GM12878 (cell line): ENCODE data around the gene RFX3. TPM values are rescaled to one million over a fixed set of nuclear protein-coding genes. Genes with fewer than 3 reads are reported as not detected.

Experiments used
- ATAC-seq: fragments of 200-7000 bp; cut with Tn5 transposase; 3 replicates; pipeline ENCODE4 v1.9.1; 2020; ENCODE audit warnings: mild to moderate bottlenecking, moderate library complexity
- BruUV-seq: library from RNA; stranded (reverse); fragments of 400-500 nt; replicated peaks from 2 replicates; lab custom pipeline; 2021; lab: Mats Ljungman, UMichigan
- CTCF ChIA-PET: fragments of 300-600 bp; sonication (Branson Sonifier 250); formaldehyde crosslinking; extraction: SDS; loops from one replicate; lab custom pipeline; 2021; ENCODE audit warnings: inconsistent platforms; lab: Yijun Ruan, JAX
- POLR2A ChIA-PET: fragments of 350-600 bp; formaldehyde crosslinking; extraction: SDS; loops from one replicate; lab custom pipeline; 2021; ENCODE audit warnings: inconsistent platforms; lab: Charles Lee
- RAD21 ChIA-PET: fragments of 300-600 bp; sonication (Branson Sonifier 250); formaldehyde crosslinking; loops from one replicate; lab custom pipeline; 2023; ENCODE audit warnings: antibody characterized with exemption; ENCODE audit not compliant: unreplicated experiment; lab: Charles Lee
- SMC1A ChIA-PET: fragments of 300-600 bp; sonication (Branson Sonifier 250); formaldehyde crosslinking; loops from one replicate; lab custom pipeline; 2023; ENCODE audit not compliant: unreplicated experiment, uncharacterized antibody; lab: Charles Lee
- DNase-seq: peaks from one replicate; pipeline ENCODE4 v3.0.0-alpha.2; 2011; ENCODE audit warnings: low read depth, low spot score
- FAIRE-seq: peaks from 3 replicates; lab custom pipeline; 2011; peaks lifted over from hg19 to GRCh38; lab: Jason Lieb, UNC
- H2AFZ ChIP-seq: 2 replicates; pipeline ENCODE4 v1.6.0; 2011; ENCODE audit warnings: low read depth, low read length, control low read depth; ENCODE audit not compliant: control insufficient read depth
- H3K27ac ChIP-seq: 2 replicates; pipeline ENCODE4 v1.5.1; 2011; ENCODE audit warnings: control low read depth; ENCODE audit not compliant: control insufficient read depth, insufficient read depth
- H3K27me3 ChIP-seq, 2 experiments: replicated peaks in 1 of 2; 2 replicates each; pipeline versions ENCODE4 v1.6.0 to v1.6.1; 2011; ENCODE audit warnings: low read length in 1 of 2; ENCODE audit not compliant: control insufficient read depth in 2 of 2, insufficient read depth in 2 of 2
- H3K36me3 ChIP-seq, 2 experiments: 2 replicates each; pipeline ENCODE4 v1.5.1; 2011; ENCODE audit warnings: low read length in 1 of 2; ENCODE audit not compliant: control insufficient read depth in 2 of 2, insufficient read depth in 2 of 2
- H3K4me1 ChIP-seq: 2 replicates; pipeline ENCODE4 v1.6.1; 2011; ENCODE audit warnings: mild to moderate bottlenecking, low read length, moderate library complexity, mixed read lengths; ENCODE audit not compliant: control insufficient read depth, insufficient read depth
- H3K4me2 ChIP-seq: 2 replicates; pipeline ENCODE4 v1.6.0; 2011; ENCODE audit warnings: control low read depth; ENCODE audit not compliant: control insufficient read depth, insufficient read depth
- H3K4me3 ChIP-seq: fragments of 200-600 bp; sonication (generic); 2 replicates; pipeline ENCODE4 v1.5.1; 2016
- H3K79me2 ChIP-seq: 2 replicates; pipeline ENCODE4 v1.6.0; 2011; ENCODE audit warnings: low read length; ENCODE audit not compliant: control insufficient read depth, insufficient read depth
- H3K9ac ChIP-seq: 2 replicates; pipeline ENCODE4 v1.8.0; 2011; ENCODE audit warnings: low read length, control low read depth, mixed read lengths; ENCODE audit not compliant: control insufficient read depth, insufficient read depth
- H3K9me3 ChIP-seq: replicated peaks from 3 replicates; pipeline ENCODE4 v1.5.1; 2011; ENCODE audit warnings: mild to moderate bottlenecking, low read length; ENCODE audit not compliant: control insufficient read depth, insufficient read depth
- H4K20me1 ChIP-seq: 2 replicates; pipeline ENCODE4 v1.6.0; 2011; ENCODE audit not compliant: control insufficient read depth, insufficient read depth
- RCOR1 ChIP-seq: conservative IDR thresholded peaks from 2 replicates; pipeline ENCODE4 v1.6.1; 2012; ENCODE audit warnings: low read depth, low read length, improper control_type of control experiment
- TAF1 ChIP-seq: IDR thresholded peaks from 2 replicates; pipeline ENCODE4 v1.6.1; 2011; ENCODE audit warnings: mild to moderate bottlenecking, low read depth, low read length, borderline replicate concordance
- TBL1XR1 ChIP-seq: IDR thresholded peaks from 2 replicates; pipeline ENCODE4 v1.6.1; 2012; ENCODE audit warnings: low read depth, low read length, improper control_type of control experiment
- ZSCAN29 ChIP-seq: fragments of 450-650 bp; IDR thresholded peaks from 2 replicates; pipeline ENCODE4 v1.6.1; 2017; ENCODE audit warnings: mild to moderate bottlenecking, moderate library complexity
- in situ Hi-C: fragments of 300-500 bp; cut with MboI; formaldehyde crosslinking; loops from 9 replicates; pipeline ENCODE4 v1.14.3; 2018; ENCODE audit warnings: mixed read lengths
- intact Hi-C: fragments of 100-400 bp; cut with micrococcal nuclease; formaldehyde crosslinking; loops from one replicate; pipeline ENCODE4 v1.14.2; 2022; ENCODE audit not compliant: unreplicated experiment
- polyA plus RNA-seq, 11 experiments: library from polyadenylated mRNA; depleted of rRNA in 4 of 11; unstranded in 6 of 11; stranded (reverse) in 5 of 11; fragments of >200 nt; fragmentation: Nextera tagmentation in 4 of 11; fragmentation: Illumina TruSeq in 1 of 11; extraction: Ambion mirVana in 4 of 11; extraction: Trizol in 1 of 11; gene quantifications; 1 replicate in 1 of 11; 2 replicates in 10 of 11; pipeline versions ENCODE4 v1.2.1 to v1.2.3, GENCODE V29; 2011 to 2016; ENCODE audit warnings: inconsistent platforms in 2 of 11, missing spikeins in 2 of 11, low read depth in 1 of 11
- total RNA-seq, 4 experiments: library from RNA; depleted of rRNA in 3 of 4; stranded (reverse); fragments of >200 nt in 3 of 4; fragmentation: Illumina TruSeq in 1 of 4; extraction: Trizol in 1 of 4; gene quantifications; 2 replicates each; pipeline versions ENCODE4 v1.2.1 to v1.2.3, GENCODE V29; 2013 to 2021
- TF ChIP-seq, protein P1 (sequence below): fragments of 450-650 bp; IDR thresholded peaks from 2 replicates; pipeline ENCODE4 v1.6.1; 2017; ENCODE audit warnings: mild to moderate bottlenecking, moderate library complexity
- TF ChIP-seq, protein P2 (sequence below), 3 experiments: IDR thresholded peaks in 2 of 3; conservative IDR thresholded peaks in 1 of 3; 2 replicates each; pipeline ENCODE4 v1.5.1; 2011; ENCODE audit warnings: low read depth in 3 of 3, low read length in 3 of 3, mild to moderate bottlenecking in 3 of 3, control low read depth in 2 of 3, moderate library complexity in 2 of 3, inconsistent platforms in 1 of 3, mixed read lengths in 1 of 3; ENCODE audit not compliant: control insufficient read depth in 2 of 3, insufficient read depth in 1 of 3; ENCODE audit errors: extremely low read depth in 1 of 3

RFX3 gene
- total and polyA plus RNA-seq, 10 of the 15 experiments (the other 5 are each of a cell fraction or from before 2014, with no cell fraction given), result 1.2 to 26.4 (median 6.7) TPM

DNA sequence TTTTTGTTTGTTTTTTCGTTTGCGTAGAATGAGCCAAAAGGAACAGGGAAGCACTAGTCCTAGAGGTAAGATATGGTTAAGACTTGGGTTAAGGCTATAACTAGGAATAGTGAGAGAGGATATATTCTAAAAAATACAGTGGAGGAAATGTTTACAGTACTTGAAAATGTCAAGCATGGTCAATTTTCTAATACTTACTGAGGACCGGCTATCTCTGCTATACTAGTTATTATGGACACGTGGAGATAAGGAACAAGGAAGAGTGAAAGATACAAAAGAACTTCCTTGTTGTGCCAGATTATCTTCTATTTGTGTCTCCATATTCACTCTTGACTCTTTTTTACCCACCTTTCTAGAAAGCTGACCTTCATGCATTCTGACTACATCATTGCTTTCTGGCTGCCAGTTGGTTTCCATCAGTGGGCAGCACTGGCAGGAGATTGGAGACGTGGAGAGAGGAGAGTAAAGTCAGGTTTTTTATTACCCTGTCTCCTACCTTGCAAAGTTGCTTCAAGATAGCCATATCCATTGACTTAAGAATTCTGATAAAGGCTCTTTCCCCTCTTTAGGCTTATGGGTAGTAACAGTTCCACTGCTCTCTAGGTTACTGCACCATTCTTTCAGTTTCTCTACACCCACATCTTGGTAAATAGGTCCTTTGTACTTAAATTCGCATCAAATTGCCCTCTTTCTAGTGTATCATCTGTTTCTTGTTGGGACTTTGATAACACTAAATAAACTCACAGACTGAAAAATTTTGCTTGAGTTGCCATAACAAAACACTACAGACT lies 9.0 kb upstream of the RFX3 start (continued):
- TF ChIP-seq, protein P1, sequence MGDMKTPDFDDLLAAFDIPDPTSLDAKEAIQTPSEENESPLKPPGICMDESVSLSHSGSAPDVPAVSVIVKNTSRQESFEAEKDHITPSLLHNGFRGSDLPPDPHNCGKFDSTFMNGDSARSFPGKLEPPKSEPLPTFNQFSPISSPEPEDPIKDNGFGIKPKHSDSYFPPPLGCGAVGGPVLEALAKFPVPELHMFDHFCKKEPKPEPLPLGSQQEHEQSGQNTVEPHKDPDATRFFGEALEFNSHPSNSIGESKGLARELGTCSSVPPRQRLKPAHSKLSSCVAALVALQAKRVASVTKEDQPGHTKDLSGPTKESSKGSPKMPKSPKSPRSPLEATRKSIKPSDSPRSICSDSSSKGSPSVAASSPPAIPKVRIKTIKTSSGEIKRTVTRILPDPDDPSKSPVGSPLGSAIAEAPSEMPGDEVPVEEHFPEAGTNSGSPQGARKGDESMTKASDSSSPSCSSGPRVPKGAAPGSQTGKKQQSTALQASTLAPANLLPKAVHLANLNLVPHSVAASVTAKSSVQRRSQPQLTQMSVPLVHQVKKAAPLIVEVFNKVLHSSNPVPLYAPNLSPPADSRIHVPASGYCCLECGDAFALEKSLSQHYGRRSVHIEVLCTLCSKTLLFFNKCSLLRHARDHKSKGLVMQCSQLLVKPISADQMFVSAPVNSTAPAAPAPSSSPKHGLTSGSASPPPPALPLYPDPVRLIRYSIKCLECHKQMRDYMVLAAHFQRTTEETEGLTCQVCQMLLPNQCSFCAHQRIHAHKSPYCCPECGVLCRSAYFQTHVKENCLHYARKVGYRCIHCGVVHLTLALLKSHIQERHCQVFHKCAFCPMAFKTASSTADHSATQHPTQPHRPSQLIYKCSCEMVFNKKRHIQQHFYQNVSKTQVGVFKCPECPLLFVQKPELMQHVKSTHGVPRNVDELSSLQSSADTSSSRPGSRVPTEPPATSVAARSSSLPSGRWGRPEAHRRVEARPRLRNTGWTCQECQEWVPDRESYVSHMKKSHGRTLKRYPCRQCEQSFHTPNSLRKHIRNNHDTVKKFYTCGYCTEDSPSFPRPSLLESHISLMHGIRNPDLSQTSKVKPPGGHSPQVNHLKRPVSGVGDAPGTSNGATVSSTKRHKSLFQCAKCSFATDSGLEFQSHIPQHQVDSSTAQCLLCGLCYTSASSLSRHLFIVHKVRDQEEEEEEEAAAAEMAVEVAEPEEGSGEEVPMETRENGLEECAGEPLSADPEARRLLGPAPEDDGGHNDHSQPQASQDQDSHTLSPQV, result no peak
- TF ChIP-seq, protein P2, sequence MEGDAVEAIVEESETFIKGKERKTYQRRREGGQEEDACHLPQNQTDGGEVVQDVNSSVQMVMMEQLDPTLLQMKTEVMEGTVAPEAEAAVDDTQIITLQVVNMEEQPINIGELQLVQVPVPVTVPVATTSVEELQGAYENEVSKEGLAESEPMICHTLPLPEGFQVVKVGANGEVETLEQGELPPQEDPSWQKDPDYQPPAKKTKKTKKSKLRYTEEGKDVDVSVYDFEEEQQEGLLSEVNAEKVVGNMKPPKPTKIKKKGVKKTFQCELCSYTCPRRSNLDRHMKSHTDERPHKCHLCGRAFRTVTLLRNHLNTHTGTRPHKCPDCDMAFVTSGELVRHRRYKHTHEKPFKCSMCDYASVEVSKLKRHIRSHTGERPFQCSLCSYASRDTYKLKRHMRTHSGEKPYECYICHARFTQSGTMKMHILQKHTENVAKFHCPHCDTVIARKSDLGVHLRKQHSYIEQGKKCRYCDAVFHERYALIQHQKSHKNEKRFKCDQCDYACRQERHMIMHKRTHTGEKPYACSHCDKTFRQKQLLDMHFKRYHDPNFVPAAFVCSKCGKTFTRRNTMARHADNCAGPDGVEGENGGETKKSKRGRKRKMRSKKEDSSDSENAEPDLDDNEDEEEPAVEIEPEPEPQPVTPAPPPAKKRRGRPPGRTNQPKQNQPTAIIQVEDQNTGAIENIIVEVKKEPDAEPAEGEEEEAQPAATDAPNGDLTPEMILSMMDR (IDR thresholded peaks at IDR 0.05 in 2 of 3, conservative IDR thresholded peaks at IDR 0.05 in 1 of 3; ENCODE audit: control insufficient read depth in 2 of 3, extremely low read depth in 1 of 3, insufficient read depth in 1 of 3, low read depth in 3 of 3, low read length in 3 of 3), result no peak
- TF ChIP-seq ZSCAN29, result no peak
- no peak for TF ChIP-seq TBL1XR1

DNA sequence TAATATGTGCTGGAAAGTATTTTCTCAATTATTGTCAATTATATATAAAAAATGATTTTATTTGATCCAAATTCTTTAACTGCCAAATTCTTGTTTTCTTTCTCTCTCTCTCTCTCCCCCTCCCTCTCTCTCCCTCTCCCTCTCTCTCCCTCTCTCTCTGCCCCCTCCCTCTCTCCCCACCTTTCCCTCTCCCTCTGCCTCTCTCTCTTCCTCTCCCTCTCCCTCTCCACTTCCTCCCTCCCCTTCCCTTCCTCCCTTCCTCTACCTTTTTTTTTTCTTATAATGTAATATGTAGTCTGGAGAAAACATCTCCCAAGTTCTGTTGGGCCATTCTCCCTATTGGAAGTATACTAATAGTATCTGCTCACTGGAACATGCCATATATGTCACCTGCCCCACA lies 6.4 kb upstream of the RFX3 start:
- ATAC-seq (no peak), FAIRE-seq (no peak), DNase-seq (no peak)
- Histone ChIP-seq H4K20me1 (no peaks in the 10 kb centered on the region), H3K36me3 (peaks cover 0 to 8% of the 10 kb centered on the region in 2 experiments; a peak in 1 of 4 replicates), H3K27me3 (no peaks in the 10 kb centered on the region), H3K9ac (no peak overlapping the region), H3K27ac (no peak overlapping the region), H2AFZ (no peak overlapping the region), H3K79me2 (peaks cover 34% of the 10 kb centered on the region), H3K4me2 (no peak overlapping the region), H3K4me3 (no peak overlapping the region), H3K9me3 (no peaks in the 10 kb centered on the region; the same call in 1 of the 3 replicates), H3K4me1 (no peaks in the 10 kb centered on the region; the same call in 1 of the 2 replicates)
- BruUV-seq, result no TSS peak
- POLR2A ChIA-PET, result no interaction called here
- TF ChIP-seq TAF1, result no peak
- no peak for TF ChIP-seq RCOR1
- CTCF ChIA-PET, result no interaction called here
- intact Hi-C loops, result no loop called here
- SMC1A ChIA-PET, result no interaction called here
- in situ Hi-C loops, result no loop called here
- RAD21 ChIA-PET, result no interaction called here
